HFF-Myc (cell line): ENCODE measurements around the gene IFNGR1.

Source experiments
- DNase-seq: peaks from one replicate; pipeline ENCODE4 v3.0.0-alpha.2; 2011; ENCODE audit warnings: low read depth; ENCODE audit errors: extremely low read depth
- H3K4me3 ChIP-seq: replicated peaks from 2 replicates; pipeline ENCODE4 v1.5.1; 2011; ENCODE audit warnings: low read depth, mild to moderate bottlenecking, control low read depth, low read length
- CTCF ChIP-seq: IDR thresholded peaks from 2 replicates; pipeline ENCODE4 v1.5.1; 2012; ENCODE audit warnings: mild to moderate bottlenecking, low read depth, low read length, control low read depth; ENCODE audit errors: missing control alignments

The IFNGR1 gene

DNA sequence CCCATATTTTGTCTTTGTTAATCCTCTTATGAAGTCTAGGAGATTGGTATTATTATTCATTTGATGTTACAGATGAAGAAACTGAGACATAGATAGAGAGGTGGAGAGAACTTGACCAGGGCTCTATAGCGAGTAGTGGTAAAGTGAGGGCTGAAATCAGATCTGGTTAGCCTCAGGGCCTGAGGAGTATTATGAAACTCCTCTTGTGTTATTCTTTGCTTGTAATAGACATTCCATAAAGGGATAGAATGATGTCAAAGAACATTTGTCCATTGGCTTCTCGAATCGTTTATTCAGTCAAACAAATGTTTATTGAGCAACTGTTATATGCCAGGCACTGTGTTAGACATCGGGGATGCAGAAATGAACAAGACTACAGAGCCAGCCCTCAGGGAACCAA, 45.7 kb downstream of the IFNGR1 start, which contains the start of gene IL22RA2:
IL22RA2 (minus strand) TSS at position 144 of the 400 bp plus-strand sequence. CDS start 11,895 bp downstream, outside the sequence.
- no peak within 1 kb of the TSS for H3K4me3 ChIP-seq
- no peak for TF ChIP-seq CTCF
- no peak for DNase-seq

DNA sequence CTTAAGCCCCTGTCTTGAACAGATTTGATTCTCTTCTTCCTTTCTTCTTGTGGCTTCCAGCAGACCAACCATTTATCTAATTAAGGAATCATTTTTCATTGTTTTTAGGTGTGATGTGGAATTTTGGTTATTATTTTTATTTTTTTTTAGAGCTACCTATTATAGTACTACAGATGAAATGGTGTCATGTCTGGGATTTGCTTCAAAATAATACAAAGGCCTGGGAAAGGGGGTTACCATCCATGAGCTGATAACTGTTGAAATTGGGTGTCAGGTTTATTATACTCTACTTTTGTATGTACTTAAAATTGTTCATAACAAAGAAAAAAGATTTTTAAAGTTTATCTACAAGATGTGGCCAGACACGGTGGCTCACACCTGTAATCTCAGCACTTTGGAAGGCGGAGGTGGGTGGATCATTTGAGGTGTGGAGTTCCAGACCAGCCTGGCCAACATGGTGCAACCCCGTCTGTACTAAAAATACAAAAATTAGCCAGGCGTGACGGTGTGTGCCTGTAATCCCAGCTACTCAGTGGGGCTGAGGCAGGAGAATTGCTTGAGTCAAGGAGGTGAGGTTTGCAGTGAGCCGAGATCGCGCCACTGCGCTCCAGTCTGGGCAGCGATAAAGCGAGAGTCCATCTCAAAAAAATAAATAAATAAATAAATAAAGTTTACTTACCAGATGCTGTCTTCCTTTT, 46.3 kb downstream of the IFNGR1 start:
- DNase-seq: no peak
- H3K4me3 ChIP-seq: no peak overlapping the region
- TF ChIP-seq CTCF: no peak

DNA sequence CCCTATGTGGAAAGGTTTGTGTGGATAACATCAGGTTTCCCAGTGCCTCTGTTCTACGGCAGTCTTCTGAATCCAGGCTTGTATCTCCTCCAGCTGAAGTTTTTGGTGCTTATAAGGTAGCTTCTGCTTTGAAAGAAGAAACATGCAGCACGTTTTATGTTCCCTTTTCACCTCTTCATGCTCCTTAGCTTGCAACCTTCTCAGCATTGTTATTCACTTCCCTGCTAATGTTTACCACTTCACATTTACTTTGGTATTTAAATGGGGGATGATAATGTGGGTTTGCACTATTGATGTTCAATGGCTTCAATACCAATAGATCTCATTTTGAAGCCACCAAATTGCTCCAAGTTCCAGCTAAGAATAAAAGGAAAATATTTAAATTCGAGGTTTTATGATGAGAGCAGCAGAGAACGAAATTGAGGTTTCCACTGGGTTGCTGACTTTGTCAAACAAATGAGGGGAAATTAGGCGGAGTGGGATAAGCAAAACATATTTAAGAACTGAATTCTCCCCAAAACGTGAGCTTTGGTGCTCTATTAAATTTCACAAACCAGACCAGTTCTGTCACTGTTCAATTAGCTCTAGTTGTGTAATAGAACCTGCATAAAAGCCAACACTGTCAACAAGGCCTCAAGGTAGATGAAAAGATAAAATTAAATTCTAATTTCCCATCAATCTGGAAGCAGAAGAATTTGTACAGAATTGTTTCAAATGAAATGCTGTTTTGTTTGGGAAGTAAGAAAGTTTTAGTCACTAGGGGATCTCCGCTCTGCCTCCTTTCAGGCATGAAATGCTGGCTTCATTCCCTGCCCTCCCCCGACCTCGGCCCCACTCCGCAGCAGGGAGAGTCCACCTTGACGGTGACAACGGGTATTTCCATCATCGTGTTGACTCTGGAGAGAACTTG, 47.1 kb downstream of the IFNGR1 start:
- DNase-seq: no peak
- TF ChIP-seq CTCF: no peak
- no peak overlapping the region for H3K4me3 ChIP-seq

DNA sequence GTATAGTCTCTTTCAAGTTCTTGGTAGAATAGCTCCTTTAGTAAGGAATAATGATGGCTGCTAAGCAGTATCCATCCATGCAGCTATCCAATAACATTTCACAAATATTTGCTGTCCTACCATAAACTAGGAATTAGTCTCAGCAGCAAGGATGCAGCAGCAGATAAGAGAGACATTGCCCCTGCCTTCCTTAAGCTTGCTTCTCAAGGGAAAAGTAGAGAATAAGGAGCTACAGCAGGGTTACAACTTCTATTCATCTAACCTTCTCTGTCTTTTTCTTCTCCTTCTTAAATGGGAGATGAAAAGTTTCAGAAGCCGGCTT, 48.2 kb downstream of the IFNGR1 start:
- H3K4me3 ChIP-seq: no peak overlapping the region
- TF ChIP-seq CTCF: no peak
- DNase-seq: no peak

GRCh38 chr6:137170266-137171052, 48.7 kb downstream of the IFNGR1 start:
- no peak overlapping the region for H3K4me3 ChIP-seq
- no peak for DNase-seq
- TF ChIP-seq CTCF: no peak

GRCh38 chr6:137167702-137168377, 51.3 kb downstream of the IFNGR1 start:
- no peak for DNase-seq
- no peak for TF ChIP-seq CTCF
- H3K4me3 ChIP-seq: no peak overlapping the region
